HG02763 (cell line): ENCODE results near the gene HMCN2.
"Not testable (repeated sequence)": the region's sequence is repeated elsewhere in the genome, so short reads cannot be mapped to it uniquely, and the experiment has no call there.

ENCODE experiments used
- ATAC-seq: cut with Tn5 transposase; IDR thresholded peaks from one replicate; pipeline ENCODE4 v1.9.1; 2021; ENCODE audit warnings: mild to moderate bottlenecking, moderate library complexity; ENCODE audit not compliant: unreplicated experiment

The HMCN2 gene

DNA sequence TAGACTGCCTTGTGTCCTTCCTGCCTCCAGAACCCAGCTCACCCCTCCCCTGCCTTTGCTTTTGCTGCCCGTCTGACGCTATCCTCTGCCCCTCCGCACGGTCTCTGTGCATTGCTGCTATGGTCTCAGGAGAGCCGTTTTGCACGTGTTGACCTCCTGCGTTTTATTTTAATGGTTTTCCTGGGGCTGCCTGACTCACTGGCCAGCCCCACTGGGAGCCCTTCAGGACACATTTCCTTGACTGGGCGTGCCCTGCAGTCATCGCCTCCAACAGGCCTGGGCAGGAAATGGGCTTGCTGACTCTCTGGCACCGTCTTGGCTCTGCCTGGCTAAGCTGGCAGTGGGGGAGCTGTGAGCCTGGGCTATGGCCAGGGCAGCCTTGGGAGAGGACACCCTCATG, 161.3 kb downstream of the HMCN2 start:
- no peak for ATAC-seq

- no peak for ATAC-seq
Measured at GRCh38 chr9:130427326-130427725, 161.8 kb downstream of the HMCN2 start.

DNA sequence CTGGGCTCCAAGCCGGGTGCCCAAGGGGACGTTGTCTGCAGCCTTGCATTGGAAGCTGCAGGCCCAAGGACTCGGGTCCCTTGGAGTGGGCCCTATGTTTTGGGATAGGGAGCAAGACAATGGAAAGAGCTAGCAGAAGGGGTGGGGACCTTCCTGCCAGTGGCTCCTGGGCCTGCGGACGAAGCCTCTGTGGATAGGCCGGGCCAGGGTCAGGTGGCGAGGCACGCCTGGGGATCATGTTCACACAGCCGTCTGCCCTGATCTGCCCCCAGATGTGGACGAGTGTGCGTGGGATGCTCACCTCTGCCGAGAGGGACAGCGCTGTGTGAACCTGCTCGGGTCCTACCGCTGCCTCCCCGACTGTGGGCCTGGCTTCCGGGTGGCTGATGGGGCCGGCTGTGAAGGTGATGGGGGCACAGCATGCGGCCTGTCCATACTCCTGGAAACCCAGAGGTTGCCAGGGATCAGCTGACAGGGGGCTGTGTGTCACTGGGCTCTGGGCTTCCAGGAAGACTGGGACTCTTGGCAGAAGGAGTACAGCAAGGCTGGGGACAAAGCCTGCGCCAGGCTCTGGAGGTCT, 162.6 kb downstream of the HMCN2 start:
- no peak for ATAC-seq

DNA sequence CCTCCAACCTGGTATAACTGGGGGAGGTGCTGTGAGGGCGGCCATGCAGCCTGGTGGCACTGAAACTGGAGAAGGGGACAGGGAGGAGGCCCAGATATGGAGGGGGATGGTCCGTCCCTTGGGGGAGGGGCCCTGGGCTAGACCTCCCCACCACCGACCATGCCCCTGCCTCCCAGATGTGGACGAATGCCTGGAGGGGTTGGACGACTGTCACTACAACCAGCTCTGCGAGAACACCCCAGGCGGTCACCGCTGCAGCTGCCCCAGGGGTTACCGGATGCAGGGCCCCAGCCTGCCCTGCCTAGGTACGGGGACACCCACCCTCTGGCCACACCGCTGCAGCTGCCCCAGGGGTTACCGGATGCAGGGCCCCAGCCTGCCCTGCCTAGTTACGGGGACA, 163.8 kb downstream of the HMCN2 start:
- ATAC-seq: no peak

DNA sequence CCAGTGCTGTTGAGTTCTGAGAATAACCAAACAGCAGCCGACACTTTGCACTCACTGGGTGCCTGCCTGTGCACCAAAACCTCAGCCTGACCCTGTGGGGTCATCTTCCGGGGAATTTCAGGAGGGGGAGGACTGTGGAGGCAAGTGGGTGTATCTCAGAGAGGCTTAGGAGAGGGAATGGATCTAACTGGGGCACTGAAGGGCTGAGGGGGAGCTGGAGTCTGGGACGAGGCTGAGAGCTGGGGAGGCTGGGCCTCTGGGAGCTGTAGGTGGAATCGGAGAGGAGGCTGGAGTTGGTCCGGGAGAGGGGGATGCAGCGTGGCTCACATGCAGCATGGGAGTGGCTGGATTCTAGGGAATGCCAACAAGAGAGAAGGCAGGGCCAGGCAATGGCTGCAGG, 164.3 kb downstream of the HMCN2 start:
- no peak for ATAC-seq

GRCh38 chr9:130430232-130430631, 164.7 kb downstream of the HMCN2 start:
- ATAC-seq: no peak

- ATAC-seq: no peak
Measured at GRCh38 chr9:130430734-130431535, 165.4 kb downstream of the HMCN2 start.

DNA sequence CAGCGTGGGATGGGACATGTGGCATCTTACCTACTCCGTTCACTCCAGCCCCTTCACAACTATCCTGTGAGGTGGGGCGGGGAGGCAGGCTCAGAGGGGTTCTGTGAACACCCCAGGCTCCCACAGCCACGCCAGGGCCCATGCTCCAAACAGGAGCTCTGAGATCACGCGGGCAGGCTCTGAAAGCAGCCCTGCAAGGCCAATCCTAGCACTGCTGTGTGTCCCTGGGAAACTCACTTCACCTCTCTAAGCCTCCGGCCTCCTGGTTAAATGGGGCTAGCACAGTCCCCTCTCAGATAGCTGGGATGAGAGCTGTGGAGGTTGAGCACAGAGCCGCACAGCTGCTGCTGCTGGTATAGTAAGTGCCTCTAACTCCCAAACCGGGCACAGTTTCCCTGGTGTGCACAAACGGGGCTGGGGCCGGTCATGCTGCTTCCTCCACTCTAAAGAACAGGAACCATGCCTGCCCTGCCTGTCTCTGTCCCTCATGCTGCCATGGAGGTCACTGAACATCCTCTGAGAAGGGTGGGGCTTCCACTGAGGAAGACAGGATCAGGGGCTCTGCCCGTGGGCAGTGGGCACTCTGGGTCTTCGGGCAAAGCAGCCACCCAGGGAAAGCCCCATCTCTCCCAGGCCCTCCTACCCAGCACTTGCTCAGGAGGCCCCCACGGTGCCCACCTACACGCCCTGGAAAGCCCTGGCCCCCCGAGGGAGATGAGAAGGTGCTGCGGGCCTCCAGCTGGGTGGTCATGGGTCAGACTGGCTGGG, 166.2 kb downstream of the HMCN2 start:
- ATAC-seq: no peak

DNA sequence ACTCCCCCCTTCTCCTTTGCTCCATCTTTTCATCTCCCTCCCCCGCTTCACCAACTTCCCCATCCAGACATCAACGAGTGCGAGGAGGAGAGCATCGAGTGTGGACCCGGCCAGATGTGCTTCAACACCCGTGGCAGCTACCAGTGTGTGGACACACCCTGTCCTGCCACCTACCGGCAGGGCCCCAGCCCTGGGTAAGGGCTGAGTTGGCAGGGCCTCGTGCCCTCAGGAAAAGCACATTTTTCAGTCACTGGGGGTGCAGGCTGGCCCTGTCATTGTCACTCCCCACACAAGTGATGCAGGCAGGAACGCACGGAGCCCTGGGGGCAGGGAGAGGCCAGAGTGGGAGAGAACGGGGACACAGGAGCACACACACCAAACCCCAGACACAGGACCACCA, 166.8 kb downstream of the HMCN2 start:
- ATAC-seq: no peak

GRCh38 chr9:130432796-130433167, 167.2 kb downstream of the HMCN2 start:
- ATAC-seq: no peak

GRCh38 chr9:130433168-130433946, 167.8 kb downstream of the HMCN2 start:
- no peak for ATAC-seq

GRCh38 chr9:130433947-130434262, 168.3 kb downstream of the HMCN2 start:
- no peak for ATAC-seq

- ATAC-seq: not testable (repeated sequence)
Measured at GRCh38 chr9:130434656-130435055, 169.1 kb downstream of the HMCN2 start.

DNA sequence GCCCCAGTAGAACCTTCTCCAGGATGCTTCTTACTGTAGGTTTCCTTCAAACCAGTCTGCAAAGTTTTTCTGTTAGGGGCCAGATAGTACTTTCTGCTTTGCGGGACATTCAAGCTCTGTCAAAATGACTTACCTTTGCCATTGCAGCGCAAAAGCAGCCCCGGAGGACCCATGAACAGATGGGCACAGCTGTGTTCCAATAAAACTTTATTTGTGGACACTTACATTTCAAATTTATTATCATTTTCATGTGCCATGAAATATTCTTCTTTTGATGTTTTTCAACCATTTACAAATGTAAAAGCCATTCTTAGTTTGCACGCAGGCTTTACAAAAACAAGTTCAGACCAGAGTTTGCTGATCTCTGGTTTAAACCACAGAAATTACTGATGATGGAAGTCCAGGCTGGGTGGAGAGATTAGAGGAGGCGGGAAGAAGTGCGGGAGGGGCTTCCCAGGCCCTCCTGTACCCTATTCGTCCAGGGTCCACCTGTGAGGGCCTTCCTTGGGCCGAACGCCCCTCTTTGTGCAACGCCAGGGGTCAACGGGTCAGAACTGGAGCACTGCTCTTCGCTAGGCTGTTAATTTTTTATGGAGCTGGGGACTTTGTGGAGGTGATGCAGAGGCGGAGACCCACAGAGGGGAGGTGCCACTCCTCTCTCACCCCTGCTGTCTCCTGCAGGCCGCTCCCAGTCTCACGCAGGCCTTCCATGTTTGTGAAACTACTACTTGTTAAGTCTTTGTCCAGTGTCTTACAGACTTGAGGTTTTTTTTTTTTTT, 171.6 kb downstream of the HMCN2 start:
- no peak for ATAC-seq

- no peak for ATAC-seq
Measured at GRCh38 chr9:130438382-130438981, 172.9 kb downstream of the HMCN2 start.

- ATAC-seq: no peak
Measured at GRCh38 chr9:130441031-130441430, 175.5 kb downstream of the HMCN2 start.

GRCh38 chr9:130442746-130443455, 177.3 kb downstream of the HMCN2 start:
- no peak for ATAC-seq

DNA sequence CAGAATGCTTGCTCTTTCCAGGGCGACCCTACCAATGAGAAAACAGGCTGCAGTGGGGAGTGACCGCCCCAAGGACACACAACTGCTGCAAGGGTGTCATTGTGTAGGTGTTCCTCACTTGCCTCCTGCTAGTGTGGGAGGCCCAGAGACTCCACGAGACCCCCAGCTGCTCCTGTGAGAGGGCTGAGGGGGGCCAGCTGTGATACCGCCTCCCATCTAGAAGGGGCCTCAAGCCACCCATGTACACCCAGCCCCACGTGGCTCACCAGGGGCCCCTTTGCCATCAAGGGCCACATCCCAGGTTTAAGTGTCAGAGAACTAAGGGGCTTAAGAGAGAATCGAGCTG, 177.9 kb downstream of the HMCN2 start:
- no peak for ATAC-seq

- no peak for ATAC-seq
Measured at GRCh38 chr9:130443840-130444492, 178.4 kb downstream of the HMCN2 start.
